UCSD-AML1 (cell line): ENCODE measurements around the gene NCOR1.
"Not testable (repeated sequence)": the region's sequence is repeated elsewhere in the genome, so short reads cannot be mapped to it uniquely, and the experiment has no call there.

ENCODE experiments used
- DNase-seq: peaks from one replicate; lab custom pipeline; 2025; ENCODE audit not compliant: unreplicated experiment; lab: John Stamatoyannopoulos, UW

NCOR1 gene

GRCh38 chr17:16101440-16101839 lies 113.9 kb downstream of the NCOR1 start:
- DNase-seq: no peak

GRCh38 chr17:16100737-16101400 lies 114.5 kb downstream of the NCOR1 start:
- DNase-seq: no peak

GRCh38 chr17:16091773-16092172 lies 123.6 kb downstream of the NCOR1 start:
- no peak for DNase-seq

- no peak for DNase-seq
Measured at GRCh38 chr17:16086957-16087356, 128.4 kb downstream of the NCOR1 start.

- DNase-seq: no peak
Measured at GRCh38 chr17:16085066-16085699, 130.2 kb downstream of the NCOR1 start.

- DNase-seq: no peak
Measured at GRCh38 chr17:16083223-16083622, 132.1 kb downstream of the NCOR1 start.

- DNase-seq: no peak
Measured at GRCh38 chr17:16081507-16082087, 133.7 kb downstream of the NCOR1 start.

- DNase-seq: no peak
Measured at GRCh38 chr17:16080366-16080765, 135.0 kb downstream of the NCOR1 start.

GRCh38 chr17:16075949-16076348 lies 139.4 kb downstream of the NCOR1 start:
- no peak for DNase-seq

GRCh38 chr17:16074423-16074822 lies 140.9 kb downstream of the NCOR1 start:
- DNase-seq: no peak

- DNase-seq: no peak
Measured at GRCh38 chr17:16073845-16074244, 141.5 kb downstream of the NCOR1 start.

GRCh38 chr17:16072031-16072430 lies 143.3 kb downstream of the NCOR1 start:
- DNase-seq: no peak

- no peak for DNase-seq
Measured at GRCh38 chr17:16068323-16068722, 147.0 kb downstream of the NCOR1 start.

GRCh38 chr17:16066125-16066524 lies 149.2 kb downstream of the NCOR1 start:
- DNase-seq: no peak

- DNase-seq: no peak
Measured at GRCh38 chr17:16061631-16062030, 153.7 kb downstream of the NCOR1 start.

- DNase-seq: not testable (repeated sequence)
Measured at GRCh38 chr17:16055139-16055538, 160.2 kb downstream of the NCOR1 start.

GRCh38 chr17:16052486-16052885 lies 162.8 kb downstream of the NCOR1 start:
- DNase-seq: no peak

- no peak for DNase-seq
Measured at GRCh38 chr17:16050844-16051243, 164.5 kb downstream of the NCOR1 start.

GRCh38 chr17:16048811-16049449 lies 166.4 kb downstream of the NCOR1 start:
- DNase-seq: no peak

- no peak for DNase-seq
Measured at GRCh38 chr17:16046966-16047365, 168.4 kb downstream of the NCOR1 start.

- no peak for DNase-seq
Measured at GRCh38 chr17:16044487-16044886, 170.8 kb downstream of the NCOR1 start.

GRCh38 chr17:16040710-16041251 lies 174.6 kb downstream of the NCOR1 start:
- no peak for DNase-seq
